ENCODE measurements around the gene CTH. TPM values are rescaled to one million over a fixed set of nuclear protein-coding genes. Genes with fewer than 3 reads are reported as not detected.
"Not testable (repeated sequence)": the region's sequence is repeated elsewhere in the genome, so short reads cannot be mapped to it uniquely, and the experiment has no call there.

Gene CTH
- total RNA-seq, 1 donor from 2014 or later, result 20.2 TPM

DNA sequence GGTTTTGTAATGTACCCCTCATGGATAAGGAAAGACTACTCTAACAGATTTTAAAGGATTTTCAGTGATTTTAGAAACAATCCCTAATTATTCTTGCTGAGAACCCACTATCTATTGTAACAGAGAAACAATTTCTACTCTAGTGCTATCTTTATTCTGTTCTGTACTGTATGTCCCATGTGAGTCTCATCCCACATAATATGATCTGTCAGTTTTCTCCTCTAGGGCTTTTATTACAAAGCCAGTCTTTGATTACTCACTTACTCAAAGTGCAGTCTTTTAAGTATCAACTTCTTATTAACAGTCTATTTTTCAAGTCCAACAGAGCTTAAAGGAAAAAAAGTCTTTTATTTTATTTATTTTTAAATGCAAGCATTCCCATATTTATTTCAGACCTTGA is 54.8 kb downstream of the CTH start:
- H3K9me3 Mint-ChIP-seq (ENCODE audit: unreplicated experiment), result no peaks in the 10 kb centered on the region

DNA sequence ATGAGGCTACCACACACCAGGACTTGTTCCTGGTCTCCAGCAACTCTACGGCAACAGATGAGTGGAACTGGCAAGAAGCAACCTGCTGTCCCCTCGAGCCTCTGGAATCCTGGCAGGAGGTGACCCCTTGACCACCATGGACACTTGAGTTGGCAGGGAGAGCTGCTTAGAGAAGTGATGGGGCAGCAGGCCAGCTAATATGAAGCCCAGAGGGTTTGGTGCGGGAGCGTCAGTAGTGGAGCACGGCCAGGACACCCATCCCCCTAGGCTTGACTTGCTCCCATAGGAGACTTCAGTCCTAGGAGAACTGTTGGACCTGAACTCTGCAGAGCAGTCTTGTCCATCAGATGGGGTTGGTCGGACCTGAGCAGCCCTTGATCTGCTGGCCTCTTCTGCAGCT is 56.5 kb downstream of the CTH start:
- TF ChIP-seq, protein P1, sequence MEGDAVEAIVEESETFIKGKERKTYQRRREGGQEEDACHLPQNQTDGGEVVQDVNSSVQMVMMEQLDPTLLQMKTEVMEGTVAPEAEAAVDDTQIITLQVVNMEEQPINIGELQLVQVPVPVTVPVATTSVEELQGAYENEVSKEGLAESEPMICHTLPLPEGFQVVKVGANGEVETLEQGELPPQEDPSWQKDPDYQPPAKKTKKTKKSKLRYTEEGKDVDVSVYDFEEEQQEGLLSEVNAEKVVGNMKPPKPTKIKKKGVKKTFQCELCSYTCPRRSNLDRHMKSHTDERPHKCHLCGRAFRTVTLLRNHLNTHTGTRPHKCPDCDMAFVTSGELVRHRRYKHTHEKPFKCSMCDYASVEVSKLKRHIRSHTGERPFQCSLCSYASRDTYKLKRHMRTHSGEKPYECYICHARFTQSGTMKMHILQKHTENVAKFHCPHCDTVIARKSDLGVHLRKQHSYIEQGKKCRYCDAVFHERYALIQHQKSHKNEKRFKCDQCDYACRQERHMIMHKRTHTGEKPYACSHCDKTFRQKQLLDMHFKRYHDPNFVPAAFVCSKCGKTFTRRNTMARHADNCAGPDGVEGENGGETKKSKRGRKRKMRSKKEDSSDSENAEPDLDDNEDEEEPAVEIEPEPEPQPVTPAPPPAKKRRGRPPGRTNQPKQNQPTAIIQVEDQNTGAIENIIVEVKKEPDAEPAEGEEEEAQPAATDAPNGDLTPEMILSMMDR (IDR thresholded peaks at IDR 0.05; ENCODE audit: unreplicated experiment), result no peak
- Mint-ChIP-seq H3K4me1 (ENCODE audit: unreplicated experiment) (peaks cover 7% of the 10 kb centered on the region), H3K4me3 (ENCODE audit: unreplicated experiment) (no peak overlapping the region), H3K36me3 (ENCODE audit: low read depth, unreplicated experiment) (no peaks in the 10 kb centered on the region), H3K27ac (ENCODE audit: unreplicated experiment) (peak overlapping the region; percentile 2), H3K27me3 (ENCODE audit: unreplicated experiment) (no peaks in the 10 kb centered on the region), H3K9me3 (ENCODE audit: unreplicated experiment) (no peaks in the 10 kb centered on the region)
- DNase-seq (ENCODE audit: low spot score), result no peak

More for the DNA sequence above, 54.8 kb downstream of the CTH start:
- peaks cover 20% of the 10 kb centered on the region for H3K4me1 Mint-ChIP-seq (ENCODE audit: unreplicated experiment)
- H3K27ac Mint-ChIP-seq (ENCODE audit: unreplicated experiment), result no peak overlapping the region
- DNase-seq (ENCODE audit: low spot score), result no peak
- TF ChIP-seq, protein P1 (IDR thresholded peaks at IDR 0.05; ENCODE audit: unreplicated experiment), result no peak
- H3K27me3 Mint-ChIP-seq (ENCODE audit: unreplicated experiment), result no peaks in the 10 kb centered on the region
- H3K36me3 Mint-ChIP-seq (ENCODE audit: low read depth, unreplicated experiment), result no peaks in the 10 kb centered on the region
- no peak overlapping the region for H3K4me3 Mint-ChIP-seq (ENCODE audit: unreplicated experiment)

DNA sequence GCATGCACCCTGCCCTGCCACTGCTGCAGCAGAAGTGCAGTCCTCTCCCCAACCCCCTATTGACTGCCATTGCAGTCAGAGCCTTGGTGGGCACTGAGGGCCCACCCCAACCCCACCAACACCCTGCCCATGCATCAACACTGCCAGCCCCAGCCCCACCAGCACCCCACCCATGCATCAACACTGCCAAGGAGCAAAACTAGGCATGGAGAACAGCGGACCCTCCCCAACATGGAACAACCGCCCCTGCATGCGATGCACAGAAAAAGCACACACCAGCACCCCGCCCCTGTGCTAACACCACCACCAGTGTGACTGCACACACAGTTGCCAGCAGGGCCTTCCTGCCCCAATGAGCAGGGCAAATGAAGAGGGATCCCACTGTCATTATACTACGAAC is 57.1 kb downstream of the CTH start:
- DNase-seq (ENCODE audit: low spot score), result no peak
- TF ChIP-seq, protein P1 (IDR thresholded peaks at IDR 0.05; ENCODE audit: unreplicated experiment), result no peak
- H3K27ac Mint-ChIP-seq (ENCODE audit: unreplicated experiment), result no peak overlapping the region
- H3K4me1 Mint-ChIP-seq (ENCODE audit: unreplicated experiment), result peaks cover 7% of the 10 kb centered on the region
- no peaks in the 10 kb centered on the region for H3K36me3 Mint-ChIP-seq (ENCODE audit: low read depth, unreplicated experiment)
- no peak overlapping the region for H3K4me3 Mint-ChIP-seq (ENCODE audit: unreplicated experiment)
- no peaks in the 10 kb centered on the region for H3K27me3 Mint-ChIP-seq (ENCODE audit: unreplicated experiment)
- H3K9me3 Mint-ChIP-seq (ENCODE audit: unreplicated experiment), result no peaks in the 10 kb centered on the region

DNA sequence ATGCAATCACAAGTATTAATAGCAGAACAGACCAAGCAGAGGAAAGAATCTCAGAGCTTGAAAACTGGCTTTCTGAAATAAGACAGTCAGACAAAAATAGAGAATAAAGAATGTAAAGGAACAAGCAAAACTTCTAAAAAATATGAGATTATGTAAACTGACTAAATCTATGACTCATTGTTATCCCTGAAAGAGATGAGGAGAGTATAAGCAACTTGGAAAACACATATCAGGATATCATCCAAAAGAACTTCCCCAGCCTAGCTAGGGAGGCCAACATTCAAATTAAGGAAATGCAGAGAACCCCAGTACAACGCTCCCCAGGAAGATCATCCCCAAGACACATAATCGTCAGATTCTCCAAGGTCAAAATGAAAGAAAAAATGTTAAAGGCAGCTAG is 58.1 kb downstream of the CTH start:
- H3K9me3 Mint-ChIP-seq (ENCODE audit: unreplicated experiment); H3K36me3 Mint-ChIP-seq (ENCODE audit: low read depth, unreplicated experiment); H3K4me1 Mint-ChIP-seq (ENCODE audit: unreplicated experiment); H3K4me3 Mint-ChIP-seq (ENCODE audit: unreplicated experiment); H3K27me3 Mint-ChIP-seq (ENCODE audit: unreplicated experiment); H3K27ac Mint-ChIP-seq (ENCODE audit: unreplicated experiment); DNase-seq (ENCODE audit: low spot score): not testable (repeated sequence)

DNA sequence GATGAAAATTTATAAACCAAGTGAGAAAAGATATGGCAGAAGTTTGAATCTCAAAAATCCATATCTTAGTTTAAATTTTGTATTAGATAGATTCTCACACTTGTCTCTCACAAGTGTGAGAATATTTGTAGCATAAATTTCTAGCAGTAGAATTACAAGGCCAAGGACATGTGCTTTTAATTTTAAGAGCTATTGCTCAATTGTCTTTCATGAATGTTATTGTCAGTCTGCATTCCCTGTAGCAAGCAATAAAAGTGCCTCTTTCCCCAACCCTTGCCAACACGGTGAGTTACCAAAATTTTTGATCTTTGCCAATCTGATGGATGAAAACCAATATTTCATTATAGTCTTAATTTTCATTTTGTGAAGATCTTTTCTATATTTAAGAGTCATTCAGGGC is 64.0 kb downstream of the CTH start:
- no peaks in the 10 kb centered on the region for H3K9me3 Mint-ChIP-seq (ENCODE audit: unreplicated experiment)
- peaks cover 3% of the 10 kb centered on the region for H3K4me1 Mint-ChIP-seq (ENCODE audit: unreplicated experiment)

More for the DNA sequence above, 64.0 kb downstream of the CTH start:
- no peaks in the 10 kb centered on the region for H3K36me3 Mint-ChIP-seq (ENCODE audit: low read depth, unreplicated experiment)
- no peak overlapping the region for H3K27ac Mint-ChIP-seq (ENCODE audit: unreplicated experiment)
- no peak overlapping the region for H3K4me3 Mint-ChIP-seq (ENCODE audit: unreplicated experiment)
- DNase-seq (ENCODE audit: low spot score), result no peak
- TF ChIP-seq, protein P1 (IDR thresholded peaks at IDR 0.05; ENCODE audit: unreplicated experiment), result no peak
- H3K27me3 Mint-ChIP-seq (ENCODE audit: unreplicated experiment), result no peaks in the 10 kb centered on the region

Measured in endothelial cell (in vitro differentiated cells).